OCI-LY1 (cell line): ENCODE data around the gene IGSF10.

Source experiments
- H2AFZ ChIP-seq: fragments of 200-600 bp; sonication (generic), shearing (Covaris generic); 2 replicates; pipeline ENCODE4 v1.6.0; 2014; ENCODE audit warnings: antibody characterized with exemption, mild to moderate bottlenecking, low read length
- H3F3A ChIP-seq: fragments of 200-600 bp; sonication (generic), shearing (Covaris generic); 2 replicates; pipeline ENCODE4 v1.6.0; 2014; ENCODE audit warnings: mild to moderate bottlenecking, antibody characterized with exemption, low read length, moderate library complexity; ENCODE audit not compliant: insufficient read depth
- H3K27ac ChIP-seq: fragments of 200-600 bp; sonication (generic); 2 replicates; pipeline ENCODE4 v1.5.1; 2014; ENCODE audit warnings: low read length, mixed run types, mild to moderate bottlenecking, low read depth; ENCODE audit not compliant: poor library complexity, severe bottlenecking
- H3K27me3 ChIP-seq: fragments of 200-600 bp; sonication (generic); 2 replicates; pipeline ENCODE4 v1.6.0; 2014; ENCODE audit warnings: antibody characterized with exemption, mild to moderate bottlenecking, low read length, moderate library complexity; ENCODE audit not compliant: insufficient read depth
- H3K36me3 ChIP-seq: fragments of 200-600 bp; sonication (generic); 2 replicates; pipeline ENCODE4 v1.6.1; 2014; ENCODE audit warnings: mild to moderate bottlenecking, antibody characterized with exemption, low read length, moderate library complexity, mixed read lengths; ENCODE audit not compliant: insufficient read depth
- H3K4me1 ChIP-seq: fragments of 200-600 bp; sonication (generic); 2 replicates; pipeline ENCODE4 v1.5.1; 2014; ENCODE audit warnings: mild to moderate bottlenecking, low read length, moderate library complexity; ENCODE audit not compliant: insufficient read depth, severe bottlenecking
- H3K4me2 ChIP-seq: fragments of 200-600 bp; sonication (generic), shearing (Covaris generic); 2 replicates; pipeline ENCODE4 v1.6.1; 2014; ENCODE audit warnings: low read length
- H3K4me3 ChIP-seq: fragments of 200-600 bp; sonication (generic); 2 replicates; pipeline ENCODE4 v1.5.1; 2014; ENCODE audit warnings: low read length, low read depth, mild to moderate bottlenecking, mixed read lengths; ENCODE audit not compliant: poor library complexity, severe bottlenecking
- H3K79me2 ChIP-seq: fragments of 200-600 bp; shearing (Covaris generic); 2 replicates; pipeline ENCODE4 v1.6.1; 2016; ENCODE audit warnings: mixed run types, low read length, mixed read lengths; ENCODE audit not compliant: insufficient read depth
- H3K9ac ChIP-seq: fragments of 200-600 bp; sonication (generic), shearing (Covaris generic); 2 replicates; pipeline ENCODE4 v1.6.1; 2014; ENCODE audit warnings: mild to moderate bottlenecking, low read length, mixed read lengths
- H3K9me2 ChIP-seq: fragments of 200-600 bp; sonication (generic), shearing (Covaris generic); 2 replicates; pipeline ENCODE4 v1.6.1; 2014; ENCODE audit warnings: low read depth, mild to moderate bottlenecking, low read length, mixed read lengths
- H3K9me3 ChIP-seq: fragments of 200-600 bp; shearing (Covaris generic); 2 replicates; pipeline ENCODE4 v1.6.1; 2014; ENCODE audit warnings: low read length, mixed read lengths
- H4K20me1 ChIP-seq: fragments of 200-600 bp; sonication (generic), shearing (Covaris generic); 2 replicates; pipeline ENCODE4 v1.6.0; 2016; ENCODE audit warnings: mild to moderate bottlenecking, low read length; ENCODE audit not compliant: insufficient read depth
- EZH2 ChIP-seq: fragments of 200-600 bp; sonication (generic), shearing (Covaris generic); IDR thresholded peaks from 2 replicates; pipeline ENCODE4 v1.8.0; 2017; ENCODE audit warnings: borderline replicate concordance, mixed run types, mild to moderate bottlenecking, antibody characterized with exemption, low read length, moderate library complexity, mixed read lengths
- TF ChIP-seq, protein P1 (sequence below): fragments of 200-600 bp; sonication (generic), shearing (Covaris generic); IDR thresholded peaks from 2 replicates; pipeline ENCODE4 v1.5.1; 2017; ENCODE audit warnings: mild to moderate bottlenecking, antibody characterized with exemption, low read length, moderate library complexity, mixed read lengths

Gene IGSF10

GRCh38 chr3:151432616-151433372 lies 28.1 kb downstream of the IGSF10 start:
- Histone ChIP-seq H4K20me1 (no peaks in the 10 kb centered on the region), H3K36me3 (no peaks in the 10 kb centered on the region), H3K9ac (no peak overlapping the region), H3K4me1 (no peaks in the 10 kb centered on the region), H3K27ac (no peak overlapping the region), H3K4me2 (no peak overlapping the region), H3K4me3 (no peak overlapping the region), H2AFZ (no peak overlapping the region), H3K79me2 (no peaks in the 10 kb centered on the region), H3K27me3 (no peaks in the 10 kb centered on the region), H3K9me2 (no peaks in the 10 kb centered on the region), H3K9me3 (no peaks in the 10 kb centered on the region), H3F3A (no peaks in the 10 kb centered on the region)
- TF ChIP-seq, protein P1, sequence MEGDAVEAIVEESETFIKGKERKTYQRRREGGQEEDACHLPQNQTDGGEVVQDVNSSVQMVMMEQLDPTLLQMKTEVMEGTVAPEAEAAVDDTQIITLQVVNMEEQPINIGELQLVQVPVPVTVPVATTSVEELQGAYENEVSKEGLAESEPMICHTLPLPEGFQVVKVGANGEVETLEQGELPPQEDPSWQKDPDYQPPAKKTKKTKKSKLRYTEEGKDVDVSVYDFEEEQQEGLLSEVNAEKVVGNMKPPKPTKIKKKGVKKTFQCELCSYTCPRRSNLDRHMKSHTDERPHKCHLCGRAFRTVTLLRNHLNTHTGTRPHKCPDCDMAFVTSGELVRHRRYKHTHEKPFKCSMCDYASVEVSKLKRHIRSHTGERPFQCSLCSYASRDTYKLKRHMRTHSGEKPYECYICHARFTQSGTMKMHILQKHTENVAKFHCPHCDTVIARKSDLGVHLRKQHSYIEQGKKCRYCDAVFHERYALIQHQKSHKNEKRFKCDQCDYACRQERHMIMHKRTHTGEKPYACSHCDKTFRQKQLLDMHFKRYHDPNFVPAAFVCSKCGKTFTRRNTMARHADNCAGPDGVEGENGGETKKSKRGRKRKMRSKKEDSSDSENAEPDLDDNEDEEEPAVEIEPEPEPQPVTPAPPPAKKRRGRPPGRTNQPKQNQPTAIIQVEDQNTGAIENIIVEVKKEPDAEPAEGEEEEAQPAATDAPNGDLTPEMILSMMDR, result no peak
- TF ChIP-seq EZH2, result no peak

DNA sequence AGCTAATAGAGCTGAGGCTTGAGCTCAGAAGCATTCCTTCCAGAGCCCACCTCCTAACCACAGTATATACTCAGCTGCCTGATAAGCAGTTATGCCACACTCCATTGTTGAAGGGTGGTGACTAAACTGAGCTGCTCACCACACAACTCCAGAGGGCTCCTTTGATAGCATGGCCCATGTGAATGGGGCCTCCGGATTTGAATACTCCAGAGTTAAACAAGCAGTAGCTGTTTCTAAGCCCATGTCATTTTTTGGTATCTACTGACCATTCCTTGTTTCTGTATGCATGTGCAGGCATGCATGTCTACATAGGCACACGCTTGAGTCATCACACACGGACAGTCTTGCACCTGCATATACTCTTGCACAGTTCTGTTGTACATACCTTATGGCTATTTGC lies 28.9 kb downstream of the IGSF10 start:
- no peak overlapping the region for H3K27ac ChIP-seq
- no peaks in the 10 kb centered on the region for H3K27me3 ChIP-seq
- H2AFZ ChIP-seq, result no peak overlapping the region
- H3K4me1 ChIP-seq, result no peaks in the 10 kb centered on the region
- H3K4me2 ChIP-seq, result no peak overlapping the region
- no peaks in the 10 kb centered on the region for H3K9me2 ChIP-seq
- no peaks in the 10 kb centered on the region for H3K79me2 ChIP-seq
- H3K36me3 ChIP-seq, result no peaks in the 10 kb centered on the region
- H3K9ac ChIP-seq, result no peak overlapping the region
- no peaks in the 10 kb centered on the region for H3F3A ChIP-seq
- no peaks in the 10 kb centered on the region for H4K20me1 ChIP-seq
- no peak overlapping the region for H3K4me3 ChIP-seq
- H3K9me3 ChIP-seq, result no peaks in the 10 kb centered on the region
- no peak for TF ChIP-seq EZH2
- TF ChIP-seq, protein P1, result no peak

DNA sequence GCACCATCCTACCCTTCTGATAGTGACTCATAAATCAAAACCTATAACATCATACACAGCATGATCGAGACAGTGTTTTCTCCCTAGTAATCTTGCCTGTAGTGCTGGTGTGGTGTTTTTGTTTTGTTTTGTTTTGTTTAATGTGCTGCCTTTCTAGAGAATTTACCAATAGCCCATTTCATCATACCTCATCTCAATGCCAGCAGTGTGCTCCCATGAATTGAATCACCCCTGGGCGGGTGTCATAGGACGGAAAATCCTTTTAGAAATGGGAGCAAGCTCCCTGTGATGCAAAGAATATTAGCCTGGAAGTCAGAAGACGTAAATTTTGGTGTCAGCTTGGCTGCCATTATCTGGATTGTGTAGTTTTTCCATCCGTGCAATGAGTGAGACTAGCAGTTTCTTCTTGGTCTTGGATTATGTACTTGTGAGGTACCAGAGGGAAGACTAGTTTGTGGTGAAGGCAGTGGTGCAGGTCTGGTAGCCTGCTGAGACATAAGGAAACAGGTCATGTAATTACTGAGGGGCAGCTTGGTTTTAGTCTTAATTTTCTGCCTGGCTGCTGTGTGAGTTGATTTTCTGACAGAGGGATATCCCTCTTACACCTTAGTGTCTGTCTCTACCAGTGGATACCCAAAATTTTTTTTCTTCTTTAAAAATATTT lies 29.9 kb downstream of the IGSF10 start:
- Histone ChIP-seq H3K4me2 (no peak overlapping the region), H4K20me1 (no peaks in the 10 kb centered on the region), H3K79me2 (no peaks in the 10 kb centered on the region), H3K27me3 (no peaks in the 10 kb centered on the region), H3K4me1 (peaks cover 7% of the 10 kb centered on the region), H3K9me2 (no peaks in the 10 kb centered on the region), H3F3A (no peaks in the 10 kb centered on the region), H3K9me3 (no peaks in the 10 kb centered on the region), H3K9ac (no peak overlapping the region), H3K27ac (no peak overlapping the region), H3K36me3 (no peaks in the 10 kb centered on the region), H2AFZ (no peak overlapping the region), H3K4me3 (no peak overlapping the region)
- no peak for TF ChIP-seq EZH2
- TF ChIP-seq, protein P1, result no peak
